Activated naive CD4-positive, alpha-beta T cell treated with anti-CD3 and anti-CD28 coated beads for 36 hours (primary cell): ENCODE measurements around the gene LGALS8. TPM values are rescaled to one million over a fixed set of nuclear protein-coding genes. Genes with fewer than 3 reads are reported as not detected.
"Not testable (repeated sequence)": the region's sequence is repeated elsewhere in the genome, so short reads cannot be mapped to it uniquely, and the experiment has no call there.

Source experiments
- CTCF ChIA-PET: fragments of 350-600 bp; sonication (Branson Sonifier 250); formaldehyde crosslinking; loops from one replicate; lab custom pipeline; 2021; ENCODE audit warnings: antibody characterized with exemption; lab: Charles Lee
- DNase-seq: peaks from one replicate; pipeline ENCODE4 v3.0.0-alpha.2; 2020
- H3K27ac Mint-ChIP-seq: one replicate; pipeline ENCODE4 v1.8.0; 2021; ENCODE audit warnings: mild to moderate bottlenecking, mixed read lengths
- H3K27me3 Mint-ChIP-seq: one replicate; pipeline ENCODE4 v1.8.0; 2021; ENCODE audit warnings: low read depth, mixed read lengths
- H3K36me3 Mint-ChIP-seq: one replicate; pipeline ENCODE4 v1.8.0; 2021; ENCODE audit warnings: low read depth, mixed read lengths
- H3K4me1 Mint-ChIP-seq: one replicate; pipeline ENCODE4 v1.8.0; 2021; ENCODE audit warnings: low read depth, mixed read lengths
- H3K4me3 Mint-ChIP-seq: one replicate; pipeline ENCODE4 v1.8.0; 2021; ENCODE audit warnings: mild to moderate bottlenecking, moderate library complexity, mixed read lengths
- H3K9me3 Mint-ChIP-seq: one replicate; pipeline ENCODE4 v1.8.0; 2021; ENCODE audit warnings: mixed read lengths
- intact Hi-C: fragments of 100-400 bp; cut with micrococcal nuclease; formaldehyde crosslinking; loops from one replicate; pipeline ENCODE4 v1.15.1; 2023
- total RNA-seq, 2 experiments: library from RNA; stranded (reverse); gene quantifications; one replicate each; pipeline ENCODE4 v1.2.3, GENCODE V29; 2021

The LGALS8 gene
- total RNA-seq, 2 experiments from 2014 or later, result 78.6 to 89.4 TPM

DNA sequence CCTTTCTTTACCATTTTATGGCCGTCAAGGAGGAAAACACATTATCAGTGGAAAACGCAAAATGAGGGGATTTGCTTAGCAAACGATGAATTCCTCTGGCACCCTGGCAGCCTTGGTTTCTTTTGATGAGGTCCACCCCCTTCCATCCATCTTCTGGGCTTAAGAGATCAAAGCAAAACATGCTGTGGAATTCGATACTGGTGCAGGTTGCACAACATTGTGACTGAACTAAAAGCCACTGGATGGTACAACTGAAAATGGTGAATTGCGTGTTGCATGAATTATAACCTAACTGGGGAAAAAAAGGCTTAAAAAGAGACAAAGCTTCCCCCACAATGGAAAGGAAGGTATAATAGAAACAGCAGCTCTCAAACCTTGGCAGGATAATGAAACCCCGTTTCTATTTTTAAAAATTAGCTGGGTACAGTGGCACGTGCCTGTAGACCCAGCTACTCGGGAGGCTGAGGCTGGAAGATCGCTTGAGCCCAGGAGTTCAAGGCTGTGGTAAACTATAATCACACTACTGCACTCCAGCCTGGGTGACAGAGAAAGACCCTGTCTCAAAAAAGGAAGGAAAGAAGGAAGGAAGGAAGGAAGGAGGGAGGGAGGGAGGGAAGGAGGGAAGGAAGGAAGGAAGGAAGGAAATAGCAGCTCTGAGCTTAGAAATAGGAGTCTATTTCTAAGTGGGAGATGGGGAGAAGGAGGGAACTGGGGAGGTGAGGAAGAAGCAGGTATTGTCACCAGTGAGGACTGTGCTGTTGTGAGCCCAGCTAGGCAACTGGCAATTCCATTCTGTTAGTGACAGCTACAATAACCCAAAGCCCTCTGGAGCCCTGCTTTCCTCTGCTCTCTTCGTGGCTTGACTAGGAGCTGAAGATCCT, 29.0 kb upstream of the LGALS8 start:
- Mint-ChIP-seq H3K27ac (no peak overlapping the region), H3K27me3 (peaks cover 9% of the 10 kb centered on the region), H3K9me3 (no peaks in the 10 kb centered on the region), H3K4me3 (no peak overlapping the region), H3K4me1 (no peaks in the 10 kb centered on the region), H3K36me3 (no peaks in the 10 kb centered on the region)
- intact Hi-C loops, result no loop called here
- DNase-seq, result no peak
- CTCF ChIA-PET, result no interaction called here

- intact Hi-C loops, result no loop called here
- Mint-ChIP-seq H3K36me3 (no peaks in the 10 kb centered on the region), H3K27ac (no peak overlapping the region), H3K4me3 (no peak overlapping the region), H3K27me3 (peaks cover 8% of the 10 kb centered on the region), H3K4me1 (no peaks in the 10 kb centered on the region), H3K9me3 (no peaks in the 10 kb centered on the region)
- CTCF ChIA-PET, result interaction anchor here (0.9 kb wide), 1 partner anchor 9 kb away, joined by 5 read pairs; no protein-coding TSS in a partner anchor
- no peak for DNase-seq
Measured at GRCh38 chr1:236495467-236496112, 28.2 kb upstream of the LGALS8 start.

DNA sequence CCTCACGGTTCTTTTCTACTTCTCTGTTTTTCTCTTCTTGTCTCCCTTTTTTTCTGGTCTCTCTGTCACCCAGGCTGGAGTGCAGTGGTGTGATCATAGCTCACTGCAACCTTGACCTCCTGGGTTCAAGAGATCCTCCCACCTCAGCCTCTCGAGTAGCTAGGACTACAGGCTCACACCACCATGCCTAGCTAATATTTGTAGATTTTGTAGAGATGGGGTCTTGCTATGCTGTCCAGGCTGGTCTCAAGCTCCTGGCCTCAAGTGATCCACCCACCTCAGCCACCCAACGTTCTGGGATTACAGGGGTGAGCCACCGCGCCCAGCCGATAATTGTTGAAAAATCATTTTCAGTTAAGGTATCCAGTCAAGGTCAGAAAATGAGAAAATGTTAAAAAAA, 25.9 kb upstream of the LGALS8 start:
- no peaks in the 10 kb centered on the region for H3K9me3 Mint-ChIP-seq
- CTCF ChIA-PET, result interaction anchor here (0.7 to 0.8 kb wide), 2 partner anchors 38 to 387 kb away, joined by 3 to 4 read pairs; no protein-coding TSS in a partner anchor
- no peak for DNase-seq
- no peak overlapping the region for H3K4me3 Mint-ChIP-seq
- intact Hi-C loops, result no loop called here
- peaks cover 6% of the 10 kb centered on the region for H3K4me1 Mint-ChIP-seq
- no peaks in the 10 kb centered on the region for H3K36me3 Mint-ChIP-seq
- H3K27ac Mint-ChIP-seq, result no peak overlapping the region
- H3K27me3 Mint-ChIP-seq, result peaks cover 3% of the 10 kb centered on the region

DNA sequence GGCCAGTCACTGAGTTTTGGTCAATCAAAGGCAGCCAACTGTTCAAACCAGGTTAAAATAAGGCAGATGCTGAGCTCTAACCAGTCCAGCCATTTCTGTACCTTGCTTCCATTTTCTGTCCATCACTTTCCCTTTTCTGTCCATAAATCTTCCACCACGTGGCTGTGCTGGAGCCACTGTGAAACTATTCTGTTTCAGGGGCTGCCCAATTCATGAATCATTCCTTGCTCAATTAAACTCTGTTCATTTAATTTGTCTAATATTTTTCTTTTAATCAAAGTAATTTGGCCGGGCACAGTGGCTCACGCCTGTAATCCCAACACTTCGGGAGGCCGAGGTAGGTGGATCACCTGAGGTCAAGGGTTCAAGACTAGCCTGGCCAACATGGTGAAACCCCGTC, 22.7 kb upstream of the LGALS8 start:
- no peak for DNase-seq
- Mint-ChIP-seq H3K4me3 (no peak overlapping the region), H3K27me3 (peaks cover 3% of the 10 kb centered on the region), H3K27ac (no peak overlapping the region), H3K36me3 (no peaks in the 10 kb centered on the region), H3K4me1 (peaks cover 10% of the 10 kb centered on the region), H3K9me3 (no peaks in the 10 kb centered on the region)
- CTCF ChIA-PET, result no interaction called here
- intact Hi-C loops, result no loop called here

- Mint-ChIP-seq H3K27me3 (no peaks in the 10 kb centered on the region), H3K27ac (no peak overlapping the region), H3K4me3 (peak overlapping the region; percentile 10), H3K36me3 (no peaks in the 10 kb centered on the region), H3K4me1 (peaks cover 10% of the 10 kb centered on the region), H3K9me3 (no peaks in the 10 kb centered on the region)
- DNase-seq, result no peak
- intact Hi-C loops, result no loop called here
- CTCF ChIA-PET, result interaction anchor here (0.6 to 1.1 kb wide), 3 partner anchors 174 to 393 kb away, joined by 3 to 4 read pairs (median 3); no protein-coding TSS in a partner anchor
Measured at GRCh38 chr1:236502579-236502971, 21.2 kb upstream of the LGALS8 start.

GRCh38 chr1:236502972-236503639, 20.7 kb upstream of the LGALS8 start:
- DNase-seq, result peak; percentile 37
- Mint-ChIP-seq H3K27me3 (no peaks in the 10 kb centered on the region), H3K9me3 (no peaks in the 10 kb centered on the region), H3K27ac (no peak overlapping the region), H3K4me3 (peak overlapping the region; percentile 48), H3K36me3 (no peaks in the 10 kb centered on the region), H3K4me1 (peaks cover 10% of the 10 kb centered on the region)
- CTCF ChIA-PET, result interaction anchor here (0.6 to 0.8 kb wide), 4 partner anchors 42 to 399 kb away, joined by 3 to 4 read pairs (median 3); no protein-coding TSS in a partner anchor
- intact Hi-C loops, result no loop called here

DNA sequence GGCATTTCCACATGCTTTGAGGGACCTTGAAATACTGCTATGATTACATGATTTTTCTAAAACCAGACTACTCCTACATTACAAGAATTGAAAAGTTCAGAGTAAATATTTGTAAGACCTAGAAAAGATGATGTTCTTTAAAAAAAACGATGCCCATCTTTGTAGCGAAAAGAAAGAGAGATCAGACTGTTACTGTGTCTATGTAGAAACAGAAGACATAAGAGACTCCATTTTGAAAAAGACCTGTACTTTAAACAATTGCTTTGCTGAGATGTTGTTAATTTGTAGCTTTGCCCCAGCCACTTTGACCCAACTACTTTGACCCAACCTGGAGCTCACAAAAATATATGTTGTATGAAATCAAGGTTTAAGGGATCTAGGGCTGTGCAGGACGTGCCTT, 19.4 kb upstream of the LGALS8 start:
- H3K9me3 Mint-ChIP-seq, H3K4me3 Mint-ChIP-seq, H3K36me3 Mint-ChIP-seq, DNase-seq, H3K27me3 Mint-ChIP-seq, H3K27ac Mint-ChIP-seq, intact Hi-C loops: not testable (repeated sequence)
- H3K4me1 Mint-ChIP-seq, result peaks cover 18% of the 10 kb centered on the region
- CTCF ChIA-PET, result interaction anchor here (0.7 kb wide), 1 partner anchor 930 kb away, joined by 3 read pairs; no protein-coding TSS in a partner anchor

DNA sequence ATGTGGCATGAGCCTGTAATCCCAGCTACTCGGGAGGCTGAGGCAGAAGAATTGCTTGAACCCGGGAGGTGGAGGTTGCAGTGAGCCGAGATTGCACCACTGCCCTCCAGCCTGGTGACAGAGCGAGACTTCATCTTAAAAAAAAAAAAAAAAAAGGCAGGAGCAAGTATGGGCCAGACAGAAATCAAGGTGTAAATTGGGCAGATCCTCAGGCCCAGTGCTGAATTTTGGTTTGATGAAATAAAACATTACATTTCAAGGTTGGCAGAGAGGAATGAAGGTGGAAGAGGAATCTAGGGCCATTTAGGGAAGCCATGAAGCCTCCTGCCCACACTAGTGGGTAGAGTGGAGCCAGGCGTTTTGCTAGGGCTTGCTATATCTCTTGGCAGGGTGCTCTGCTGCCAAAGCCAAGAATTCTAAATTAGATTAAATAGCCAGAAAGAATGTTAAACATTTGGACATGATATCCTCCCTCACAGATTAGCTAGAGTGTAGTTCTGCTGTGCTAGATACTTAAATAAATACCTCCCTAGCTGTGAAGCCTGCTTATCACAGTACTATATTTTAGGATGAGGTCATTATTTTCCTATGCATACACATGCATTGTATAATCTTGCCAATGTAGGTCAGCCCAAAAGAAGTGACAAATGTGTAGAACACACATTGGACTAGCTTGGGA, 16.6 kb upstream of the LGALS8 start:
- CTCF ChIA-PET, result interaction anchor here (0.5 kb wide), 1 partner anchor 21 kb away, joined by 4 read pairs; no protein-coding TSS in a partner anchor
- Mint-ChIP-seq H3K36me3 (no peaks in the 10 kb centered on the region), H3K4me1 (peaks cover 18% of the 10 kb centered on the region), H3K27me3 (no peaks in the 10 kb centered on the region), H3K27ac (no peak overlapping the region), H3K9me3 (no peaks in the 10 kb centered on the region), H3K4me3 (no peak overlapping the region)
- no peak for DNase-seq
- intact Hi-C loops, result no loop called here

DNA sequence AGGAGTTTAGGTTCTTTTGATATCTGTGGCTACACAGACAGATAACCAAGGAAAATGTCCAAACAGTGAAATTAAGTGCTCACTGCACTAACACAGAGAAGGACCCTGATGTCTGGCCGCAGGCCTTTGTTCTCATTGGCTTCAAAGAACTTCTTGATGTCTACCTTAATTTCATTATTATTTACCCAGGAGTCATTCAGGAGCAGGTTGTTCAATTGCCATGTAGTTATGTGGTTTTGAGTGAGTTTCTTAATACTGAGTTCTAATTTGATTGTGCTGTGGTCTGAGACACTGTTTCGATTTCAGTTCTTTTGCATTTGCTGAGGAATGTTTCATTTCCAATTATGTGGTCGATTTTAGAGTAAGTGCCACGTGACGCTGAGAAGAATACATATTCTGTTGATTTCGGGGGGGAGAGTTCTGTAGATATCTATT, 15.2 kb upstream of the LGALS8 start:
- no peak overlapping the region for H3K4me3 Mint-ChIP-seq
- no peak overlapping the region for H3K27ac Mint-ChIP-seq
- no peaks in the 10 kb centered on the region for H3K9me3 Mint-ChIP-seq
- H3K36me3 Mint-ChIP-seq, result no peaks in the 10 kb centered on the region
- intact Hi-C loops, result no loop called here
- no peaks in the 10 kb centered on the region for H3K27me3 Mint-ChIP-seq
- no peak for DNase-seq
- H3K4me1 Mint-ChIP-seq, result peaks cover 8% of the 10 kb centered on the region
- CTCF ChIA-PET, result no interaction called here

DNA sequence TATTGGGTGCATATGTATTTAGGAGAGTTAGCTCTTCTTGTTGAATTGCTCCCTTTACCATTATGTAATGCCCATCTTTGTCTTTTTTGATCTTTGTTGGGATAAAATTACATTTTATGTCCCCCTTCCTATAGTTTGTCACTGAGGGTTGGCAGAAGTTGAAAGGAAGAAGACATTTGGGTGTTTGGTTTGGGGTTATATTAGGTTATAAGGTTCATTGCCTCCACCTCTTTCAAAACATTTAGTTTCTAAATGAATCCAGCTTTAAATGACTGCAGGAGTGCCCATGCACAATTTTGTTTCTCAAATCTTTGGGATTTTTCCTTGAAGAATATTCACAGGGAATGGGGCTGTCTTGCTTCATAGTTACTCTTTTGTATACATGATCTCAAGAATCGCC, 14.6 kb upstream of the LGALS8 start:
- no peak for DNase-seq
- Mint-ChIP-seq H3K27ac (no peak overlapping the region), H3K9me3 (no peaks in the 10 kb centered on the region), H3K4me1 (peaks cover 8% of the 10 kb centered on the region), H3K4me3 (no peak overlapping the region), H3K27me3 (no peaks in the 10 kb centered on the region), H3K36me3 (no peaks in the 10 kb centered on the region)
- CTCF ChIA-PET, result no interaction called here
- intact Hi-C loops, result no loop called here

DNA sequence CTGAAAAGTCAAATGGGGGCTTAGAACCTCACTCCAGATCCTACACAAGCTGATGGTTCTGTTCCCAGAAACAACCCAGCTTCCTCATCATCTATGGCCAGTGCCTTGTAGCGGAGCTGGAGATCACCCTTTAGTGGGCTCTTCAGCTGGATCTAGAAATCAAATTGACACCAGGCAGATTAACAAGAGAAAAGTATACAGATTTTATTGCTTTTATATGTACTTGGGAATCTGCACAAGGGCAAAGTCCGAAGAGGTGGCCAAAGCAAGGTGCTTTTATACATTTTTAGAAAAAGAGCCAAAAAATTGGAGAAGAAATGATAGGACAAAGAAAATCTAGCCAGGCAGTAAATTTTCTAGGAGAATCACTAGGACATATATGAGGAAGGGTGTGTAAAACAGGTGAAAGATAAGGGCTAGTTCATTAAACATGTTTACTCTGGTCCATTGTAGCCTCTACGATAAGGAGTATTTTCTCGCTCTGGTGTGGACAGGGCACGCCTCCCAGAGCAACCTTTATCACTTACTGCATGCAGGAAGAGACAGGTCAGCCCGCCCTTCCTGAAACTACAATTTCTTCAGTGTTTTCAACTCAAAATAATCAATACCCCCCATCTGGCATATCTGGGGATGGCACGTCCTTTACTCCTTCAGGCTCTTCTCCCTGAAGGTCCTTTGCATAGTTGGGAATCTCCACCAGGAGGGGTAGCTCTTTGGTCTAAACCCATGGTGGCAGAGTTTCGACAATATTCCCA, 14.0 kb upstream of the LGALS8 start:
- CTCF ChIA-PET, result no interaction called here
- Mint-ChIP-seq H3K9me3 (no peaks in the 10 kb centered on the region), H3K27ac (no peak overlapping the region), H3K4me3 (no peak overlapping the region), H3K27me3 (no peaks in the 10 kb centered on the region), H3K36me3 (no peaks in the 10 kb centered on the region), H3K4me1 (peaks cover 8% of the 10 kb centered on the region)
- DNase-seq, result no peak
- intact Hi-C loops, result no loop called here
